H9 (cell line): ENCODE measurements around the gene HILPDA. TPM values are rescaled to one million over a fixed set of nuclear protein-coding genes. Genes with fewer than 3 reads are reported as not detected.

Experiments used
- DNase-seq: peaks from one replicate; pipeline ENCODE4 v3.0.0-alpha.2; 2017
- H2AFZ ChIP-seq: one replicate; pipeline ENCODE4 v1.6.1; 2013; ENCODE audit warnings: mild to moderate bottlenecking, low read length, control low read depth, moderate library complexity
- H2AK5ac ChIP-seq: 2 replicates; pipeline ENCODE4 v1.6.1; 2013; ENCODE audit warnings: low read length, control low read depth, mixed read lengths; ENCODE audit not compliant: insufficient read length
- H2BK120ac ChIP-seq: one replicate; pipeline ENCODE4 v1.6.1; 2013; ENCODE audit warnings: low read depth, mild to moderate bottlenecking, low read length, control low read depth, inconsistent platforms; ENCODE audit not compliant: poor library complexity, severe bottlenecking
- H2BK12ac ChIP-seq: 2 replicates; pipeline ENCODE4 v1.6.1; 2013; ENCODE audit warnings: low read length, control low read depth, mixed read lengths, low read depth; ENCODE audit not compliant: insufficient read length
- H2BK15ac ChIP-seq: 2 replicates; pipeline ENCODE4 v1.6.1; 2013; ENCODE audit warnings: low read depth, low read length, control low read depth
- H2BK20ac ChIP-seq: one replicate; pipeline ENCODE4 v1.6.1; 2013; ENCODE audit warnings: low read depth, mild to moderate bottlenecking, low read length, control low read depth, inconsistent platforms; ENCODE audit not compliant: poor library complexity, severe bottlenecking
- H2BK5ac ChIP-seq: 2 replicates; pipeline ENCODE4 v1.6.1; 2013; ENCODE audit warnings: low read length, control low read depth, mixed read lengths; ENCODE audit not compliant: insufficient read length
- H3K14ac ChIP-seq: 2 replicates; pipeline ENCODE4 v1.6.1; 2013; ENCODE audit warnings: low read length, control low read depth; ENCODE audit not compliant: insufficient read depth
- H3K18ac ChIP-seq: 2 replicates; pipeline ENCODE4 v1.6.1; 2013; ENCODE audit warnings: low read depth, mild to moderate bottlenecking, mixed read lengths, low read length, control low read depth; ENCODE audit not compliant: insufficient read length
- H3K23ac ChIP-seq: 2 replicates; pipeline ENCODE4 v1.6.1; 2013; ENCODE audit warnings: low read length, control low read depth, mixed read lengths, low read depth; ENCODE audit not compliant: insufficient read length
- H3K23me2 ChIP-seq: 2 replicates; pipeline ENCODE4 v1.6.1; 2013; ENCODE audit warnings: low read depth, mild to moderate bottlenecking, mixed read lengths, low read length, control low read depth; ENCODE audit not compliant: insufficient read length, poor library complexity, severe bottlenecking
- H3K27ac ChIP-seq: 2 replicates; pipeline ENCODE4 v1.5.1; 2013; ENCODE audit warnings: low read length, control low read depth, mixed read lengths, low read depth; ENCODE audit not compliant: insufficient read length
- H3K27me3 ChIP-seq: 2 replicates; pipeline ENCODE4 v1.6.1; 2013; ENCODE audit warnings: low read length, control low read depth, inconsistent platforms; ENCODE audit not compliant: insufficient read depth
- H3K4ac ChIP-seq: 2 replicates; pipeline ENCODE4 v1.6.1; 2013; ENCODE audit warnings: low read depth, mild to moderate bottlenecking, control low read depth, inconsistent platforms, low read length, moderate library complexity
- H3K4me1 ChIP-seq: 2 replicates; pipeline ENCODE4 v1.6.1; 2013; ENCODE audit warnings: low read length, control low read depth, inconsistent platforms; ENCODE audit not compliant: insufficient read depth
- H3K4me2 ChIP-seq: 2 replicates; pipeline ENCODE4 v1.6.1; 2013; ENCODE audit warnings: low read length, control low read depth, mixed read lengths; ENCODE audit not compliant: insufficient read length, insufficient read depth
- H3K56ac ChIP-seq: 2 replicates; pipeline ENCODE4 v1.6.1; 2013; ENCODE audit warnings: low read depth, mild to moderate bottlenecking, mixed read lengths, low read length, control low read depth; ENCODE audit not compliant: insufficient read length
- H3K79me1 ChIP-seq: 2 replicates; pipeline ENCODE4 v1.6.1; 2013; ENCODE audit warnings: low read depth, mild to moderate bottlenecking, moderate library complexity, low read length, control low read depth, inconsistent platforms; ENCODE audit not compliant: insufficient read depth, poor library complexity, severe bottlenecking
- H3K79me2 ChIP-seq: 2 replicates; pipeline ENCODE4 v1.6.1; 2013; ENCODE audit warnings: low read length, control low read depth, inconsistent platforms; ENCODE audit not compliant: insufficient read depth
- H3K9ac ChIP-seq: 2 replicates; pipeline ENCODE4 v1.6.1; 2013; ENCODE audit warnings: low read length, control low read depth, mixed read lengths; ENCODE audit not compliant: insufficient read length; ENCODE audit errors: extremely low read depth
- H3K9me3 ChIP-seq: one replicate; pipeline ENCODE4 v1.6.1; 2013; ENCODE audit warnings: low read depth, low read length, inconsistent platforms; ENCODE audit not compliant: control insufficient read depth
- H3T11ph ChIP-seq: one replicate; pipeline ENCODE4 v1.6.1; 2013; ENCODE audit warnings: mild to moderate bottlenecking, low read length, control low read depth, inconsistent platforms
- H4K20me1 ChIP-seq: one replicate; pipeline ENCODE4 v1.6.1; 2013; ENCODE audit not compliant: control insufficient read depth, insufficient read length, insufficient read depth
- H4K5ac ChIP-seq: 2 replicates; pipeline ENCODE4 v1.6.1; 2013; ENCODE audit warnings: low read depth, mild to moderate bottlenecking, mixed read lengths, low read length, control low read depth; ENCODE audit not compliant: insufficient read length
- H4K8ac ChIP-seq: replicated peaks from 2 replicates; pipeline ENCODE4 v1.6.1; 2013; ENCODE audit warnings: low read length, control low read depth, mixed read lengths, low read depth; ENCODE audit not compliant: insufficient read length
- H4K91ac ChIP-seq: 2 replicates; pipeline ENCODE4 v1.6.1; 2013; ENCODE audit warnings: low read depth, mild to moderate bottlenecking, moderate library complexity, mixed read lengths, low read length, control low read depth; ENCODE audit not compliant: insufficient read length
- H3K27ac Mint-ChIP-seq, 3 experiments: 2 replicates in 2 of 3; 3 replicates in 1 of 3; pipeline ENCODE4 v1.8.0; 2020 to 2021; ENCODE audit warnings: mixed read lengths in 3 of 3, mild to moderate bottlenecking in 1 of 3, moderate library complexity in 1 of 3
- H3K27me3 Mint-ChIP-seq: 2 replicates; pipeline ENCODE4 v1.8.0; 2021; ENCODE audit warnings: low read depth, mild to moderate bottlenecking, moderate library complexity, mixed read lengths
- H3K36me3 Mint-ChIP-seq, 3 experiments: 2 replicates in 2 of 3; 3 replicates in 1 of 3; pipeline ENCODE4 v1.8.0; 2020 to 2021; ENCODE audit warnings: low read depth in 3 of 3, mixed read lengths in 3 of 3; ENCODE audit not compliant: insufficient read depth in 1 of 3
- H3K4me1 Mint-ChIP-seq, 2 experiments: 2 replicates each; pipeline ENCODE4 v1.8.0; 2020; ENCODE audit warnings: mixed read lengths in 2 of 2
- H3K4me3 Mint-ChIP-seq, 2 experiments: 2 replicates in 1 of 2; 3 replicates in 1 of 2; pipeline ENCODE4 v1.8.0; 2020 to 2021; ENCODE audit warnings: mild to moderate bottlenecking in 2 of 2, mixed read lengths in 2 of 2, moderate library complexity in 1 of 2
- H3K9me3 Mint-ChIP-seq, 2 experiments: 2 replicates in 1 of 2; 3 replicates in 1 of 2; pipeline ENCODE4 v1.8.0; 2020; ENCODE audit warnings: mild to moderate bottlenecking in 2 of 2, mixed read lengths in 2 of 2, moderate library complexity in 1 of 2
- CTCF ChIP-seq: fragments of 200-600 bp; sonication (generic); conservative IDR thresholded peaks from 3 replicates; pipeline ENCODE4 v1.8.0; 2021; ENCODE audit warnings: antibody characterized with exemption, mild to moderate bottlenecking
- WGBS: extraction: QIAGEN DNeasy Blood & Tissue Kit; methylation state at CpG from one replicate; pipeline ENCODE4 v1.1.7; 2013; ENCODE audit warnings: missing lambda C conversion rate, low lambda C conversion rate, mixed read lengths; ENCODE audit not compliant: insufficient read length; ENCODE audit errors: extremely low coverage; 5-methylcytosine and 5-hydroxymethylcytosine counted together
- total RNA-seq: library from RNA; stranded (reverse); gene quantifications from 2 replicates; pipeline ENCODE4 v1.2.1, GENCODE V29; 2021

The HILPDA gene
- total RNA-seq, 1 experiment from 2014 or later, result 23.3 TPM

- TF ChIP-seq CTCF, result no peak
- H3K79me1 ChIP-seq, result no peaks in the 10 kb centered on the region
- H3K27ac Mint-ChIP-seq, result no peak overlapping the region
- H3K4me2 ChIP-seq, result no peak overlapping the region
- peaks cover 0 to 2% (median 0%) of the 10 kb centered on the region in 3 experiments; a peak in 1 of 7 replicates for H3K36me3 Mint-ChIP-seq
- H3K56ac ChIP-seq, result no peak overlapping the region
- H3K14ac ChIP-seq, result no peak overlapping the region
- no peak overlapping the region for H3K4ac ChIP-seq
- no peak overlapping the region for H2AK5ac ChIP-seq
- no peak overlapping the region for H2BK120ac ChIP-seq
- H2BK5ac ChIP-seq, result no peak overlapping the region
- no peak overlapping the region for H3K4me3 Mint-ChIP-seq
- H3K9ac ChIP-seq, result no peak overlapping the region
- H3K23me2 ChIP-seq, result peaks cover 19% of the 10 kb centered on the region
- H3K27ac ChIP-seq, result no peak overlapping the region
- no peak overlapping the region for H2AFZ ChIP-seq
- no peak overlapping the region for H2BK12ac ChIP-seq
- H3T11ph ChIP-seq, result no peak overlapping the region
- H3K79me2 ChIP-seq, result no peaks in the 10 kb centered on the region
- H3K27me3 Mint-ChIP-seq, result peaks cover 80% of the 10 kb centered on the region
- H4K20me1 ChIP-seq, result peaks cover 4% of the 10 kb centered on the region
- H4K5ac ChIP-seq, result no peak overlapping the region
- WGBS, result no CpG with 5 or more reads among the region's 7 CpGs
- no peak overlapping the region for H2BK20ac ChIP-seq
- H3K18ac ChIP-seq, result no peak overlapping the region
- H3K9me3 ChIP-seq, result no peaks in the 10 kb centered on the region
- no peak overlapping the region for H4K91ac ChIP-seq
- H2BK15ac ChIP-seq, result no peak overlapping the region
- peaks cover 29% of the 10 kb centered on the region for H3K27me3 ChIP-seq
- H3K23ac ChIP-seq, result no peak overlapping the region
- no peaks in the 10 kb centered on the region; a peak in 1 of 5 replicates for H3K9me3 Mint-ChIP-seq
- no peak for DNase-seq
- peaks cover 37 to 40% of the 10 kb centered on the region in 2 experiments for H3K4me1 Mint-ChIP-seq
- H3K4me1 ChIP-seq, result peaks cover 4% of the 10 kb centered on the region; the same call in 1 of the 2 replicates
- no peak overlapping the region for H4K8ac ChIP-seq
Measured at GRCh38 chr7:128407233-128407589, 48.5 kb upstream of the HILPDA start.
